ENCODE measurements around the gene CEP170. TPM values are rescaled to one million over a fixed set of nuclear protein-coding genes. Genes with fewer than 3 reads are reported as not detected.
"Not testable (repeated sequence)": the region's sequence is repeated elsewhere in the genome, so short reads cannot be mapped to it uniquely, and the experiment has no call there.

Gene CEP170
- total RNA-seq, 1 donor from 2014 or later = 82.2 TPM

DNA sequence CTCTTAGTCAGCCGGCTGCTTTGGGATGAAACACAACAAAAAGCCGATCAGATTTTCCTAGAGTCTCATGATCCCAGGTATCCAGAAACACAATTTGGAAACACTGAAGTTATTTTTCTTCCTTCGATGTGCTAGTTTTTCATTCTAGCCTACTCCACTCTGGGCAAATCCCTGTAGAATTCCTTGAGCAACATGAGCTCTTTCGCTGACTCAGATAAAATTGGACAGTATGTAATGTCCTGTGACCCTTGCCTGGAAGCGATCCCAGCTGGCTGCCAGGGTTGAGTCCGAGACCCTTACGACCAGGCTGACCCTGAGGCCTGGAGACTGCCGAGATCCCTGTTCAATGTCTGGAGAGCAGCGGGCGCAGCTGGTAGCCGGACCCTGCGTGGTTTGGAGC, 147.9 kb downstream of the CEP170 start:
- H3K4me3 ChIP-seq (ENCODE audit: low read depth, low read length); H3K27me3 ChIP-seq (ENCODE audit: control insufficient read depth, insufficient read depth, low read length); DNase-seq (ENCODE audit: low read depth); H3K36me3 ChIP-seq (ENCODE audit: control insufficient read depth, insufficient read depth, low read length): not testable (repeated sequence)

GRCh38 chr1:243105652-243106332, 149.3 kb downstream of the CEP170 start:
- H3K4me3 ChIP-seq (ENCODE audit: low read depth, low read length); DNase-seq (ENCODE audit: low read depth); H3K36me3 ChIP-seq (ENCODE audit: control insufficient read depth, insufficient read depth, low read length); H3K27me3 ChIP-seq (ENCODE audit: control insufficient read depth, insufficient read depth, low read length): not testable (repeated sequence)

DNA sequence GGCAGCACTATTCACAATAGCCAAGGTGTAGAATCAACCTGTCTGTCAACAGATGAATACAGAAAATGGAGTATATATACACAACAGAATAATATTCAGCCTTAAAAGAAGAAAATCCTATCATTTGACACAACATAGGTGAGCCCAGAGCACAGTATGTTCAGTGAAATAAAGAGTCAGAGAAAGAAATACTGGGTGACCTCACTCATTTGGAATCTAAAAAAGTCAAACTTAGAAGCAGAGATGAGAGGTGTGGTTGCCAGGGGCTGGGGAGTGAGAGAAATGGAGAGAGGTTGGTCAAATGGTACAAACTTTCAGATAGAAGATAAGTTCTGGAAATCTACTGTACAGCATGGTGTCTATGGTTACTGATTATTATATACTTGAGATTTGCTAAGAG, 150.0 kb downstream of the CEP170 start:
- not testable (repeated sequence) for DNase-seq (ENCODE audit: low read depth)

GRCh38 chr1:243104452-243104851, 150.6 kb downstream of the CEP170 start:
- not testable (repeated sequence) for DNase-seq (ENCODE audit: low read depth); H3K36me3 ChIP-seq (ENCODE audit: control insufficient read depth, insufficient read depth, low read length); H3K4me3 ChIP-seq (ENCODE audit: low read depth, low read length); H3K27me3 ChIP-seq (ENCODE audit: control insufficient read depth, insufficient read depth, low read length)

More for the DNA sequence above, 150.0 kb downstream of the CEP170 start:
- H3K27me3 ChIP-seq (ENCODE audit: control insufficient read depth, insufficient read depth, low read length); H3K36me3 ChIP-seq (ENCODE audit: control insufficient read depth, insufficient read depth, low read length); H3K4me3 ChIP-seq (ENCODE audit: low read depth, low read length): not testable (repeated sequence)

GRCh38 chr1:243101551-243102050, 153.5 kb downstream of the CEP170 start:
- H3K4me3 ChIP-seq (ENCODE audit: low read depth, low read length) = peak overlapping the region; percentile 43
- H3K27me3 ChIP-seq (ENCODE audit: control insufficient read depth, insufficient read depth, low read length); H3K36me3 ChIP-seq (ENCODE audit: control insufficient read depth, insufficient read depth, low read length): not testable (repeated sequence)
- peak; percentile 19 for DNase-seq (ENCODE audit: low read depth)

GRCh38 chr1:243087368-243087767, 167.7 kb downstream of the CEP170 start:
- not testable (repeated sequence) for H3K36me3 ChIP-seq (ENCODE audit: control insufficient read depth, insufficient read depth, low read length); H3K27me3 ChIP-seq (ENCODE audit: control insufficient read depth, insufficient read depth, low read length); H3K4me3 ChIP-seq (ENCODE audit: low read depth, low read length); DNase-seq (ENCODE audit: low read depth)

Other genes with a start within 250 kb of the CEP170 start
- 38.3 and 46.9 TPM in 2 replicates for gene SDCCAG8, start 760 bp upstream of the CEP170 start, total RNA-seq